Keratinocyte (primary cell): ENCODE data around the gene EPHB4. TPM values are rescaled to one million over a fixed set of nuclear protein-coding genes. Genes with fewer than 3 reads are reported as not detected.

Experiments used
- DNase-seq: peaks from one replicate; pipeline ENCODE4 v3.0.0-alpha.2; 2011; ENCODE audit warnings: low read depth, missing footprints, low spot score
- FAIRE-seq: peaks from 2 replicates; lab custom pipeline; 2011; peaks lifted over from hg19 to GRCh38; lab: Jason Lieb, UNC
- H2AFZ ChIP-seq: 2 replicates; pipeline ENCODE4 v1.6.0; 2012; ENCODE audit warnings: low read length, control low read depth, inconsistent platforms; ENCODE audit not compliant: control insufficient read depth
- H3K27ac ChIP-seq: 2 replicates; pipeline ENCODE4 v1.5.1; 2011; ENCODE audit warnings: low read length; ENCODE audit not compliant: control insufficient read depth, insufficient read depth
- H3K27me3 ChIP-seq: 3 replicates; pipeline ENCODE4 v1.6.0; 2011; ENCODE audit warnings: low read length; ENCODE audit not compliant: control insufficient read depth, insufficient read depth; ENCODE audit errors: extremely low read depth
- H3K36me3 ChIP-seq, 2 experiments: 2 replicates in 1 of 2; 3 replicates in 1 of 2; pipeline ENCODE4 v1.5.1; 2011; ENCODE audit warnings: low read length in 2 of 2, mild to moderate bottlenecking in 1 of 2; ENCODE audit not compliant: control insufficient read depth in 2 of 2, insufficient read depth in 2 of 2; ENCODE audit errors: extremely low read depth in 1 of 2
- H3K4me1 ChIP-seq: 3 replicates; pipeline ENCODE4 v1.5.1; 2011; ENCODE audit warnings: low read length; ENCODE audit not compliant: control insufficient read depth, insufficient read depth; ENCODE audit errors: extremely low read depth
- H3K4me2 ChIP-seq: 3 replicates; pipeline ENCODE4 v1.6.0; 2011; ENCODE audit warnings: low read depth, low read length; ENCODE audit not compliant: control insufficient read depth, insufficient read depth; ENCODE audit errors: extremely low read depth
- H3K4me3 ChIP-seq, 3 experiments: fragments of 200-600 bp in 1 of 3; sonication (generic) in 1 of 3; 2 replicates in 2 of 3; 3 replicates in 1 of 3; pipeline ENCODE4 v1.5.1; 2011 to 2016; ENCODE audit warnings: low read length in 3 of 3, mild to moderate bottlenecking in 3 of 3, control low read depth in 2 of 3, inconsistent platforms in 1 of 3, low read depth in 1 of 3, mixed read lengths in 1 of 3, mixed run types in 1 of 3, moderate library complexity in 1 of 3; ENCODE audit not compliant: control insufficient read depth in 2 of 3, insufficient read depth in 2 of 3; ENCODE audit errors: extremely low read depth in 1 of 3
- H3K79me2 ChIP-seq: 2 replicates; pipeline ENCODE4 v1.6.0; 2012; ENCODE audit warnings: low read length; ENCODE audit not compliant: control insufficient read depth, insufficient read depth
- H3K9ac ChIP-seq: 3 replicates; pipeline ENCODE4 v1.6.0; 2011; ENCODE audit warnings: low read length; ENCODE audit not compliant: control insufficient read depth, insufficient read depth; ENCODE audit errors: extremely low read depth
- H3K9me1 ChIP-seq: 3 replicates; pipeline ENCODE4 v1.6.0; 2011; ENCODE audit warnings: low read length; ENCODE audit not compliant: control insufficient read depth, insufficient read depth; ENCODE audit errors: extremely low read depth
- H3K9me3 ChIP-seq: 2 replicates; pipeline ENCODE4 v1.5.1; 2012; ENCODE audit warnings: low read depth, low read length; ENCODE audit not compliant: control insufficient read depth
- H4K20me1 ChIP-seq: 3 replicates; pipeline ENCODE4 v1.6.0; 2011; ENCODE audit warnings: low read length; ENCODE audit not compliant: control insufficient read depth, insufficient read depth; ENCODE audit errors: extremely low read depth
- CTCF ChIP-seq, 3 experiments: IDR thresholded peaks in 1 of 3; conservative IDR thresholded peaks in 1 of 3; optimal IDR thresholded peaks in 1 of 3; 2 replicates in 2 of 3; 3 replicates in 1 of 3; pipeline versions ENCODE3 to v1.5.1; 2011; ENCODE audit warnings: low read length in 3 of 3, mild to moderate bottlenecking in 3 of 3, moderate library complexity in 2 of 3, control low read depth in 1 of 3, inconsistent platforms in 1 of 3; ENCODE audit not compliant: insufficient read depth in 2 of 3; ENCODE audit errors: extremely low read depth in 1 of 3
- EZH2 ChIP-seq: IDR thresholded peaks from one replicate; pipeline ENCODE4 v1.6.1; 2012; ENCODE audit warnings: inconsistent platforms, mild to moderate bottlenecking, low read length, moderate library complexity
- dilution Hi-C: fragments of 300-500 bp; cut with MboI; formaldehyde crosslinking; loops from one replicate; pipeline ENCODE4 v1.7.0; 2020; ENCODE audit warnings: low sequenced_read_pairs; ENCODE audit not compliant: extremely low pct_ligation_motif_present
- polyA plus RNA-seq, 5 experiments: library from polyadenylated mRNA; depleted of rRNA in 3 of 5; stranded (reverse) in 3 of 5; stranded (forward) in 1 of 5; unstranded in 1 of 5; fragments of >200 nt; gene quantifications; 1 replicate in 1 of 5; 2 replicates in 3 of 5; 3 replicates in 1 of 5; pipeline versions ENCODE4 v1.2.1 to v1.2.3, GENCODE V29; 2011 to 2012; ENCODE audit warnings: missing spikeins in 2 of 5, low read depth in 1 of 5, low replicate concordance in 1 of 5

The EPHB4 gene
- polyA plus RNA-seq, 1 donor (not counting 4 experiments of a cell fraction or from before 2014, with no cell fraction given), result 61.4 TPM

GRCh38 chr7:100759357-100760171 lies 67.8 kb downstream of the EPHB4 start:
- Histone ChIP-seq H4K20me1 (no peaks in the 10 kb centered on the region), H3K4me2 (no peak overlapping the region), H3K4me1 (peaks cover 19% of the 10 kb centered on the region), H3K27me3 (no peaks in the 10 kb centered on the region), H3K36me3 (no peaks in the 10 kb centered on the region), H3K4me3 (no peak overlapping the region), H3K9ac (no peak overlapping the region), H3K27ac (no peak overlapping the region), H2AFZ (no peak overlapping the region), H3K9me1 (no peaks in the 10 kb centered on the region), H3K9me3 (no peaks in the 10 kb centered on the region), H3K79me2 (no peaks in the 10 kb centered on the region)
- dilution Hi-C loops, result no loop called here
- DNase-seq, result no peak
- TF ChIP-seq CTCF (optimal IDR thresholded peaks at IDR 0.05 in 1 of 3, IDR thresholded peaks at IDR 0.05 in 1 of 3, conservative IDR thresholded peaks at IDR 0.05 in 1 of 3; ENCODE audit: extremely low read depth in 1 of 3, insufficient read depth in 2 of 3, low read length in 3 of 3) (no peak), EZH2 (no peak)
- no peak for FAIRE-seq

- Histone ChIP-seq H3K36me3 (no peaks in the 10 kb centered on the region), H3K9me1 (no peaks in the 10 kb centered on the region), H3K9ac (no peak overlapping the region), H4K20me1 (no peaks in the 10 kb centered on the region), H3K4me3 (no peak overlapping the region), H3K4me2 (no peak overlapping the region), H3K27me3 (peaks cover 23% of the 10 kb centered on the region), H3K79me2 (no peaks in the 10 kb centered on the region), H3K9me3 (no peaks in the 10 kb centered on the region), H3K27ac (no peak overlapping the region), H2AFZ (no peak overlapping the region), H3K4me1 (no peaks in the 10 kb centered on the region)
- TF ChIP-seq CTCF (optimal IDR thresholded peaks at IDR 0.05 in 1 of 3, IDR thresholded peaks at IDR 0.05 in 1 of 3, conservative IDR thresholded peaks at IDR 0.05 in 1 of 3; ENCODE audit: extremely low read depth in 1 of 3, insufficient read depth in 2 of 3, low read length in 3 of 3), result no peak
- no peak for TF ChIP-seq EZH2
- dilution Hi-C loops, result no loop called here
- FAIRE-seq (no peak), DNase-seq (no peak)
Observed at GRCh38 chr7:100753750-100754149, 73.6 kb downstream of the EPHB4 start.
